Erythroblast (primary cell): ENCODE measurements around the gene RND1.

Experiments
- GATA1 ChIP-seq: IDR thresholded peaks from 2 replicates; pipeline ENCODE4 v1.6.1; 2011; ENCODE audit warnings: low read depth, mild to moderate bottlenecking, control low read depth, low read length, moderate library complexity
- POLR2A ChIP-seq: IDR thresholded peaks from 2 replicates; pipeline ENCODE4 v1.6.1; 2011; ENCODE audit warnings: mild to moderate bottlenecking, low read length

DNA sequence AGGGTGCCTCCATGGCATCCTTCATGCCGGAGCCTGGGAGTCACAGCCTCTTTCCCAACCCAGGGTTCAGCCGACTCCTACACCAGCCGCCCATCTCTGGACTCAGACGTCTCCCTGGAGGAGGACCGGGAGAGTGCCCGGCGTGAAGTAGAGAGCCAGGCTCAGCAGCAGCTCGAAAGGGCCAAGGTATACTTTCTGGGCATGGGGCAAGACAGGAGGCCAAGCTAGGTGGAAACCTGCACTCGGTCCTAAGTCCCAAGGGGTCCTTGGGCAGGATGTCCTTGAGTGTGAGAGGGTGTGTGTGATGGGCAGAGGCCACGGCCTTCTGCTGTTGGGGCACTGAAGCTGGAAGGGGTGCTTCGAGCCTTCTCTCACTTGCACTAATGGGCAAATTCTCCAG lies 42.4 kb downstream of the RND1 start:
- TF ChIP-seq POLR2A (no peak), GATA1 (no peak)
